CD14-positive monocyte (primary cell): ENCODE data around the gene PRKAR1B. TPM values are rescaled to one million over a fixed set of nuclear protein-coding genes. Genes with fewer than 3 reads are reported as not detected.

Experiments
- DNase-seq, 3 donors: peaks; one replicate each; pipeline ENCODE4 v3.0.0-alpha.2; 2011 to 2022
- H2AFZ ChIP-seq: 2 replicates; pipeline ENCODE4 v1.6.0; 2012; ENCODE audit warnings: mild to moderate bottlenecking, low read depth, low read length, inconsistent platforms; ENCODE audit not compliant: insufficient read depth, poor library complexity, severe bottlenecking
- H3K27ac ChIP-seq, 2 donors: 1 replicate in 1 of 2; 2 replicates in 1 of 2; pipeline ENCODE4 v1.5.1; 2012 to 2013; ENCODE audit warnings: low read length in 2 of 2, control low read depth in 1 of 2, inconsistent platforms in 1 of 2, low read depth in 1 of 2, mild to moderate bottlenecking in 1 of 2
- H3K27me3 ChIP-seq, 2 donors: one replicate each; pipeline versions ENCODE4 v1.6.0 to v1.6.1; 2011 to 2013; ENCODE audit warnings: low read length in 2 of 2; ENCODE audit not compliant: control insufficient read depth in 2 of 2, insufficient read depth in 2 of 2
- H3K36me3 ChIP-seq, 2 donors: replicated peaks in 1 of 2; 1 replicate in 1 of 2; 2 replicates in 1 of 2; pipeline versions ENCODE4 v1.5.1 to v1.6.1; 2012 to 2013; ENCODE audit warnings: low read length in 2 of 2, control low read depth in 1 of 2, inconsistent platforms in 1 of 2, mild to moderate bottlenecking in 1 of 2; ENCODE audit not compliant: insufficient read depth in 2 of 2, control insufficient read depth in 1 of 2
- H3K4me1 ChIP-seq, 2 donors: 1 replicate in 1 of 2; 2 replicates in 1 of 2; pipeline versions ENCODE4 v1.5.1 to v1.6.1; 2012 to 2013; ENCODE audit warnings: low read length in 2 of 2, control low read depth in 1 of 2, inconsistent platforms in 1 of 2, mild to moderate bottlenecking in 1 of 2, moderate library complexity in 1 of 2; ENCODE audit not compliant: insufficient read depth in 2 of 2, control insufficient read depth in 1 of 2
- H3K4me2 ChIP-seq: replicated peaks from 2 replicates; pipeline ENCODE3; 2012; ENCODE audit warnings: low read length, moderate library complexity, mild to moderate bottlenecking; ENCODE audit not compliant: poor library complexity, severe bottlenecking; ENCODE audit errors: extremely low read depth
- H3K4me3 ChIP-seq, 3 experiments: fragments of 200-600 bp in 1 of 3; sonication (generic) in 1 of 3; replicated peaks in 1 of 3; 1 replicate in 2 of 3; 2 replicates in 1 of 3; pipeline ENCODE4 v1.5.1; 2011 to 2013; ENCODE audit warnings: low read length in 3 of 3, mild to moderate bottlenecking in 3 of 3, control low read depth in 2 of 3, low read depth in 2 of 3, inconsistent platforms in 1 of 3, moderate library complexity in 1 of 3
- H3K79me2 ChIP-seq: 2 replicates; pipeline ENCODE4 v1.6.0; 2012; ENCODE audit warnings: mild to moderate bottlenecking, control low read depth, inconsistent platforms, low read length, moderate library complexity; ENCODE audit not compliant: insufficient read depth
- H3K9ac ChIP-seq: 2 replicates; pipeline ENCODE4 v1.6.0; 2017; ENCODE audit warnings: low read length, mild to moderate bottlenecking; ENCODE audit not compliant: insufficient read depth, poor library complexity, severe bottlenecking
- H3K9me3 ChIP-seq, 2 donors: replicated peaks in 1 of 2; 1 replicate in 1 of 2; 2 replicates in 1 of 2; pipeline versions ENCODE4 v1.5.1 to v1.6.1; 2012 to 2013; ENCODE audit warnings: low read length in 2 of 2, control low read depth in 1 of 2; ENCODE audit not compliant: control insufficient read depth in 1 of 2, insufficient read depth in 1 of 2
- H4K20me1 ChIP-seq: 2 replicates; pipeline ENCODE4 v1.6.0; 2012; ENCODE audit warnings: mild to moderate bottlenecking, low read length, control low read depth, moderate library complexity; ENCODE audit not compliant: insufficient read depth
- H3K27ac Mint-ChIP-seq, 7 donors: one replicate each; pipeline ENCODE4 v1.8.0; 2020; ENCODE audit warnings: mild to moderate bottlenecking in 7 of 7, mixed read lengths in 7 of 7, moderate library complexity in 6 of 7, inconsistent platforms in 2 of 7
- H3K27me3 Mint-ChIP-seq, 3 donors: one replicate each; pipeline ENCODE4 v1.8.0; 2021 to 2022; ENCODE audit warnings: low read depth in 3 of 3, mild to moderate bottlenecking in 3 of 3, mixed read lengths in 3 of 3, moderate library complexity in 3 of 3, inconsistent platforms in 1 of 3
- H3K36me3 Mint-ChIP-seq, 2 donors: one replicate each; pipeline ENCODE4 v1.8.0; 2020; ENCODE audit warnings: mixed read lengths in 2 of 2, inconsistent platforms in 1 of 2, mild to moderate bottlenecking in 1 of 2
- H3K4me1 Mint-ChIP-seq: one replicate; pipeline ENCODE4 v1.8.0; 2020; ENCODE audit warnings: mild to moderate bottlenecking, mixed read lengths
- H3K4me3 Mint-ChIP-seq, 2 donors: one replicate each; pipeline ENCODE4 v1.8.0; 2020; ENCODE audit warnings: mild to moderate bottlenecking in 2 of 2, mixed read lengths in 2 of 2, moderate library complexity in 1 of 2
- H3K9me3 Mint-ChIP-seq, 7 donors: one replicate each; pipeline ENCODE4 v1.8.0; 2020 to 2022; ENCODE audit warnings: mixed read lengths in 7 of 7, mild to moderate bottlenecking in 6 of 7, moderate library complexity in 6 of 7, inconsistent platforms in 2 of 7
- WGBS: methylation state at CpG from one replicate; pipeline ENCODE4 v1.1.5; 2013; ENCODE audit warnings: missing lambda C conversion rate; ENCODE audit not compliant: insufficient coverage; 5-methylcytosine and 5-hydroxymethylcytosine counted together
- intact Hi-C, 2 donors: fragments of 100-400 bp; cut with micrococcal nuclease; formaldehyde crosslinking; loops; one replicate each; pipeline versions ENCODE4 v1.15.0 to v1.15.1; 2023
- polyA plus RNA-seq, 3 donors: library from polyadenylated mRNA; depleted of rRNA in 1 of 3; unstranded in 2 of 3; stranded (reverse) in 1 of 3; fragments of 300-500 nt in 2 of 3; fragments of >200 nt in 1 of 3; fragmentation: Illumina TruSeq in 2 of 3; gene quantifications; 1 replicate in 2 of 3; 2 replicates in 1 of 3; pipeline ENCODE4 v1.2.3, GENCODE V29; 2012 to 2021
- TF ChIP-seq, protein P1 (sequence below): fragments of 200-600 bp; IDR thresholded peaks from one replicate; pipeline ENCODE4 v1.8.0; 2022; ENCODE audit warnings: antibody characterized with exemption, mild to moderate bottlenecking

PRKAR1B gene
- polyA plus RNA-seq, 3 donors, result 0.94 to 2.1 (median 1.1) TPM

DNA sequence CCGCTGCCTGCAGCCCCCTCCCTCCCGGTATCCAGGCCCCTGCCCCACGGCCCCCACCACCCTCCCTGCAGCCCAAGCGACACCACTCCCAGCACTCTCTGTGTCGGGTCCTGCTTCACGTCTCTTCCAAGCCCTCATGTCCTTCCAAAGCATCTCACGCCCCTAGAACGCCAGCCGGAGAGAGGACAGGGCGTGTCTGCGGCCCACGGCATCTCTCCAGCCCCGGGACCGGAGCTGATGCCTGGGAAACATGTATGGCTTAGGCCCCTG is 156.3 kb downstream of the PRKAR1B start:
- TF ChIP-seq, protein P1, sequence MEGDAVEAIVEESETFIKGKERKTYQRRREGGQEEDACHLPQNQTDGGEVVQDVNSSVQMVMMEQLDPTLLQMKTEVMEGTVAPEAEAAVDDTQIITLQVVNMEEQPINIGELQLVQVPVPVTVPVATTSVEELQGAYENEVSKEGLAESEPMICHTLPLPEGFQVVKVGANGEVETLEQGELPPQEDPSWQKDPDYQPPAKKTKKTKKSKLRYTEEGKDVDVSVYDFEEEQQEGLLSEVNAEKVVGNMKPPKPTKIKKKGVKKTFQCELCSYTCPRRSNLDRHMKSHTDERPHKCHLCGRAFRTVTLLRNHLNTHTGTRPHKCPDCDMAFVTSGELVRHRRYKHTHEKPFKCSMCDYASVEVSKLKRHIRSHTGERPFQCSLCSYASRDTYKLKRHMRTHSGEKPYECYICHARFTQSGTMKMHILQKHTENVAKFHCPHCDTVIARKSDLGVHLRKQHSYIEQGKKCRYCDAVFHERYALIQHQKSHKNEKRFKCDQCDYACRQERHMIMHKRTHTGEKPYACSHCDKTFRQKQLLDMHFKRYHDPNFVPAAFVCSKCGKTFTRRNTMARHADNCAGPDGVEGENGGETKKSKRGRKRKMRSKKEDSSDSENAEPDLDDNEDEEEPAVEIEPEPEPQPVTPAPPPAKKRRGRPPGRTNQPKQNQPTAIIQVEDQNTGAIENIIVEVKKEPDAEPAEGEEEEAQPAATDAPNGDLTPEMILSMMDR, result no peak
- H3K27me3 Mint-ChIP-seq, result peaks cover 0 to 3% (median under 1%) of the 10 kb centered on the region in 3 donors

DNA sequence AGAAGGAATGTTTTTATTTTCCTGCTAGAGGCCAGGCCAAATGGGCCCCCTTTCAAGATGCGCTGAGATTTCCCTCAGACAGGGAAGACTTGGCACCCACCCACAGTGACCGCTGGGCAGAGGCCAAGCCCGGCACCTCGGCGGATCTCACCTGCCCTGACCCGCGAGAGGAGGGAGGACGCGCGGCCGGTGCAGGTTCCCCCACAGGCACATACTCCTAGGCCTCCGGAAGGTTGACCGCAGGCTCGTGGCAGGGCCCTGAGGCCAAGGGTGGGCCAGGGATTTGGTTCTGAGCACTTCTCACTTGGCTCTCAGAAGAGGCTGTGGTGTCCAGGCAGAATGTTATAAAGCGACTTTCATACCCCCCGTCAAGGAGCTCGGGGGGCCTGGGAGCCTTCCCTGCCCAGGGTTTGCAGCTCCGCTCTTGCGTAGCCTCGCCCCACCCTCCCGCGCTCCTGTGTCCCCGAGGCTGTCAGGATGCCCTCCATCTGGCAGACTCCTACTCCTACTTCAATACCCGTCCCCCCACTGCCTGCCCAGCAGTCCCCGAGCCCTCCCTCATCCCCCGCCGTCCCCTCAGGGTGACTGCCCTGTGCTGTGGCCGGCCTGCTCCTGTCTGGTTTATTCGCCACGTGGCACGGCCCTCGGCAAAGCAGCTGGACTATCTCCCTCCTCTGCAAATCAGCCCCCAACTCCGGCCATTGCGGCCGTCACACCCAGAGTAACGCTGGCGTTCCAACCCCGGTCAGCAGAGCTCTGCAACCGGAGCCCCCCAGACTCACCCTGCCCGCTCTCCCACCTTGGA is 156.9 kb downstream of the PRKAR1B start:
- WGBS, result 94% methylated on average over 31 of the region's 40 CpGs
- no peak overlapping the region for H3K4me3 Mint-ChIP-seq
- H2AFZ ChIP-seq, result no peak overlapping the region
- no peak overlapping the region for H3K4me3 ChIP-seq
- no peak overlapping the region for H3K4me2 ChIP-seq
- no peaks in the 10 kb centered on the region for H3K36me3 ChIP-seq
- H3K79me2 ChIP-seq, result no peaks in the 10 kb centered on the region
- H3K4me1 ChIP-seq, result no peaks in the 10 kb centered on the region
- no peaks in the 10 kb centered on the region for H4K20me1 ChIP-seq
- no peak overlapping the region for H3K9ac ChIP-seq
- intact Hi-C loops, result no loop called here
- H3K36me3 Mint-ChIP-seq, result no peaks in the 10 kb centered on the region
- DNase-seq, result no peak
- TF ChIP-seq, protein P1, result no peak
- H3K27ac Mint-ChIP-seq, result no peak overlapping the region
- peaks cover 0 to 3% (median 0%) of the 10 kb centered on the region in 7 donors for H3K9me3 Mint-ChIP-seq
- peaks cover 0 to 3% (median 0%) of the 10 kb centered on the region in 3 donors for H3K27me3 Mint-ChIP-seq
- H3K4me1 Mint-ChIP-seq, result no peaks in the 10 kb centered on the region
- H3K27ac ChIP-seq, result no peak overlapping the region
- H3K27me3 ChIP-seq, result no peaks in the 10 kb centered on the region
- H3K9me3 ChIP-seq, result no peaks in the 10 kb centered on the region

More for the DNA sequence above, 156.3 kb downstream of the PRKAR1B start:
- H3K27me3 ChIP-seq, result no peaks in the 10 kb centered on the region
- no peaks in the 10 kb centered on the region for H3K79me2 ChIP-seq
- WGBS, result 93% methylated on average over 10 of the region's 14 CpGs
- DNase-seq, result no peak
- intact Hi-C loops, result no loop called here
- no peaks in the 10 kb centered on the region for H3K36me3 ChIP-seq
- no peak overlapping the region for H3K4me3 ChIP-seq
- Mint-ChIP-seq H3K9me3 (peaks cover 0 to 3% (median 0%) of the 10 kb centered on the region in 7 donors), H3K27ac (no peak overlapping the region), H3K36me3 (no peaks in the 10 kb centered on the region), H3K4me1 (no peaks in the 10 kb centered on the region), H3K4me3 (no peak overlapping the region)
- H4K20me1 ChIP-seq, result no peaks in the 10 kb centered on the region
- no peaks in the 10 kb centered on the region for H3K9me3 ChIP-seq
- no peak overlapping the region for H3K9ac ChIP-seq
- H2AFZ ChIP-seq, result no peak overlapping the region
- H3K4me1 ChIP-seq, result no peaks in the 10 kb centered on the region
- H3K4me2 ChIP-seq, result no peak overlapping the region
- H3K27ac ChIP-seq, result no peak overlapping the region
